GM18909 (cell line): ENCODE results near the gene SH3GL2.
"Not testable (repeated sequence)": the region's sequence is repeated elsewhere in the genome, so short reads cannot be mapped to it uniquely, and the experiment has no call there.

Experiments used
- ATAC-seq: cut with Tn5 transposase; IDR thresholded peaks from one replicate; pipeline ENCODE4 v1.9.1; 2021; ENCODE audit warnings: mild to moderate bottlenecking; ENCODE audit not compliant: unreplicated experiment, poor library complexity

Gene SH3GL2

DNA sequence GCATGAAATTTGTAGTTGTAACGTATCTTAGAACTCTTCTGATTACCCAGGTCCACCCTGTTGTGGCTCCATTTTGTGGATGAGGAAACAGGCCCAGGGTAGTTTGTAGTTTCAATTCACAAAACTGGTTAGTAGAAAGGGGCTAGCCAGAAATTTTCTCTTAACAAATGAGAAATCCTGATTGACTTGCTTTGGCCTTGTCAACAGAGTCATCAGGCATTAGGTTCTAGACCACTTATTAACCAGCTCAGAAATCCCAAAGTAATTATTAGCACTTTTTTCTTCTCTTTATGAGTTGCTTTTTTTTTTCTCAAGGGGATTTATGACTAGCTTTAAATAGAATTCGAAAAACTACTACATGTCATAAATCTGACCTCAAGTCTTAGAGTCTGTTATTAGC is 160.2 kb downstream of the SH3GL2 start:
- ATAC-seq: no peak

DNA sequence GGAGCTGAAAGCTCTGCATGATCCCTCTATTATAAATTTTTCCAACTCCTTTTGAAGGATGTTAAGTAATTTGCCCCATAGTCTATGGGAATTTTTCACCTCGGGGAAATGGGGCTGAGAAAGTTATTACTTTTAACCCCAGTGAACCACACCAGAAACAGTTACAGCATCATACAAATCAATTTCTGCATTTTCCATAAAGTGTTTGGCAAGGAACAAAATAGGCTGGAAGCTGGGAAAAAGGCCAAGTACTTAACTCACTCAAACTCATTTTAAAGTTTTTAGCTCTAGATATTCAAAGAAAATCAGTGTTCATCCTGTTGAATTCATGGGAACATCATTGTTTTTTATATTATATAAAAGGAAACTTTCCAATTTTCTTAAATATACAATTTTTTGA is 160.9 kb downstream of the SH3GL2 start:
- no peak for ATAC-seq

DNA sequence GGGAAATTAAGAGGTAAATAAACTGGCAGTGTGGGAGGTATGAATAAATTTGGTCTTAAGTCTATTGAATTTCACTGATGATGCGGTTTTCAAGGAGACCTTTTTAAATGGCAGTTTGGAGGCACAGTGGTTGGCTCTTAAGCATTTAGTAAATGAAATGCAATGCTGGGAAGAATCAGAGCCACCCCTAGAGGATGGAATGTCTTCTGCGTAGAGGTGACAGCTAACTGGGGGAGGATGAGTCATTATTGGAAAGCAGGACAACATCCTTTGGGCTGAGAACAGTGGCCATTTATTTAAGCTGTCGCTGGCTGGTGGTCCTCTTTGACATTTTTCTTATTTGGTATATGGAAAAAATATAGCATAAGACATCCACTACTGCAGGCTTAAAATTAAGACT is 163.2 kb downstream of the SH3GL2 start:
- ATAC-seq: no peak

DNA sequence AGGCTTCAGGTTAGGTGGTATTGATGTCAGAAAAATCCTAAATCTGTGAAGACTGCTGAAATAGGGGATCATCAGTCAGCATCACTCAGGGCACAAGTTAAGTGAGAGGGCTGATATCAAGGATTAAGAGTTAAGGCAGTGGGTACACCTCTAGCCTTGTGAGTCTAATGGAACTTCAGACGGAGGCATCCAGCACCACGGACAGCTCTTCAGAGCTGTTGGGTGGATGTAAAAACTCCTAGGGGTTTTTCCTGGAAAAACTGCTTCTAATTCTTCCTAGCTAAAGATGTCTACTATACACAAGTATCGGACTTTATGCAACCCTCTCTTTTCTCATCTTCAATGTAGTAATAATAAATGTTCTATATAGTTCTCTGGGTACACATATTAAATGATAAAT is 165.9 kb downstream of the SH3GL2 start:
- ATAC-seq: no peak

DNA sequence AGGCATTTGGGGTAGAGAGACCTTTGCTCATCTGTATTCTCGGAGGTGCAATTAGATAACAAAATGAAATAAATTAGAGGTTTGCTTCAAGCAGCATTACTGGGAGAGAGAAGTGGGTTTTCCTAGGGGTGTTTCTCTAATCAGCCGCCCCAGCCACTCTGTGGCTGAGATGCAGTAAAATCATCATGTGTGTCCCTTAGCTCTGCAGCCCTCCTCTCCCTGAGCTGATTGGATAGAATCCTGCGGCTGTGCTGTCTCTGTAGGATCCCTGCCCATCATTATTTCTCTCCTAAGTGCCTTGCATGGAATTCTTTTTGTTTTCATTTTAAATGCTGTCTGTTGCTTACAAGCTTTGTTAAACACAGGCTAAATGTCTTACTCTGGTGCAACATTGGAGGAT is 171.4 kb downstream of the SH3GL2 start:
- ATAC-seq: no peak

DNA sequence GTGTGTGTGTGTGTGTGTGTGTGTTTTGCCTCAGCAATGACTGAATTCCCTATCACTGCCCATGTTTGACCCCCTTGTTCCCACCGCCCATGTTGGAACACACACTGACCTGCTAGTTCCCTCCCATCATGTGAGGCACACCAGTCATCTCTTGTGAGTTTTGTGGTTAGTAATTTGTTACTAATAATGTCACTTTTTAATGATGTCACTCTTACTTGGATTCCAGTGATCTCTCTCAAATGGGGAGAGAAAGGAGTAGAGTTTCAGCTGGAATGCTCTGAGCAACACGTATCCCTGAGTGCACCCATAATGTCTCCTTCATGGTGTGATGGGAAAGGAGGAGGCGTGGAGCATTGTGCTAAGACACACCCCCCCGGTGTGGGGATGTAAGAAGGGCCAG is 172.6 kb downstream of the SH3GL2 start:
- ATAC-seq: no peak

DNA sequence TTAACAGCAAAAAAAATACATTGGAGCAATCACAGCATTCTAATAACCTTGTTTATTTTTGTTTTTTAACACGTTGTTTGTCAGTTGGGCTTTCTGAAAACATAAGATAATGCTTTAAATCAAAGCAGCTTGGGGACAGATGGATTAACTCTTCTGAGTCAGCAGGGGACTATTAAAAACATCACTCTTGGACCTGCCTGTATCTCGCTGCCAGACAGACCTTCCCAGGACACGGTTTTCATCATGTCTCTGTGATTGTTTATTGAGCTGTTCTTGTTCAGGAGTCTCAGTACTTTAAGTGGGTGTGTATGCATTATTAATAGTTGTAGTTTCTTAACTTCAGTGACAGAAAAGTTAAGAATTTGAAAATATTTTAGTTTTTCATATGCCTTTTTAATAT is 173.2 kb downstream of the SH3GL2 start:
- no peak for ATAC-seq

DNA sequence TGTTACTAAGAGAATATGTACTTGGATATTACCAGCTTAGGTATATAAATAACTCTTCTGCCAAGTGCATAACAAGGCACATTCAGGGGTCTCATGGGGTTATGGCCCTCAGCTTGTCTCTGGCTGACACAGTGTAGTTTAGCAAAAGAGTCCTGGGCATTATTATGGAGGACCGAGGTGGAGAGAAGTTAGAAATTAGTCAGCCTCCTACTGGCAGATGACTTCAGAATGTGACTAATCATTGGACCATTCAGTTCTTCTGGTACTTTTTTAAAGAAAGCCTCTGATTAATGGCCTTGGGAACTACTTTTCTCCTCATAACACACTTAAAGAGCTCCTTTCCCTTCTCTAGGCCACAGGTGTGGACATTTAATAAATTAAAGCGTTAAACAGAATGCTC is 178.9 kb downstream of the SH3GL2 start:
- no peak for ATAC-seq

DNA sequence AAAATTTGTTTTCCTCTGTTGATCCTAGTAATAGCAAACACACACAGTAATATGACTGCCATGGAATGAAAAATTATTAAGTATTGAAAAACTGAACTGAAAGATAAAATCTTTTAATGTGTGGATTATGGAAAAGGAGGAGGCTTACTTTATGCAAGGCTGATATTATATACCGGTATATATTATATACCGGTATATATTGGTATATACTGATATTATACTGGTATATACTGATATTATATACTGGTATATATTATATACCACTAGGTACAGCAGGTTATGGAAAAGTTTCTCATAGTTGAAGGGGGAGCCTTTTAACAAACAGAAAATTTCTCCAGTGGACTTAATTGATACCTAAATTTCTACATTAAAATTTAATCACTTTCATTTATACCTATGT is 181.4 kb downstream of the SH3GL2 start:
- ATAC-seq: no peak

DNA sequence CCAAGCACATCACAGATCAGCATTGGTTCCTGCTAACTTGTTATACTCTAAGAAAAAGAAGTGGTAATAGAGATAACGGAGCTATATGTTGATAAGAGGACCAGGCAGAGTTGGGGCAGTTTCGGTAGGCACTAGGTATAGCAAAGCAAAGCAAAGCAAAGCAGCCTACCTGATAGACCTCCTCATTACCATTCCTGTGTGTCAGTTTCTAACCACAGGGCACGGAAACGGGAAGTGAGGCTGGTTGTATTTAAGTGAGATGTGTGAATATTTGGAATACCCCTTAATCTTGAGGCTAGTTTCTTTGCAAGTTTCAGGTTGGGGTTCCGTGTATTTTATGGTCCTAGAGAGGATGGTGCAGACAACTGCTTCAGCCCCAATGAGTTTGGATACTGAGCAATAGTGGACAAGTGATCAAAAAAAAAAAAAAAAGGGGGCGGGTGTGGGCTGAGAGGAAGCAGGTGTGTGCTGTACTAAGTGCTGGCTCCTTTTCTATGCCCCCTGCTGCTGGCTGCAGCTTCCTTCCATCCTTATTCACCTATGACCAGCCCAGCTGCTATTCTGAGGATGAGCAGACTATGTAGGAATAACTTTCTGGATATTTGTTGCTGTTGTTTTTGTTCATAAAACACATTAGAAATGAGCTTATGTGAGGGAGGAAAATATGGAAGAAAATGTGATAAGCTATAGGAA is 183.3 kb downstream of the SH3GL2 start:
- ATAC-seq: peak; percentile 56

DNA sequence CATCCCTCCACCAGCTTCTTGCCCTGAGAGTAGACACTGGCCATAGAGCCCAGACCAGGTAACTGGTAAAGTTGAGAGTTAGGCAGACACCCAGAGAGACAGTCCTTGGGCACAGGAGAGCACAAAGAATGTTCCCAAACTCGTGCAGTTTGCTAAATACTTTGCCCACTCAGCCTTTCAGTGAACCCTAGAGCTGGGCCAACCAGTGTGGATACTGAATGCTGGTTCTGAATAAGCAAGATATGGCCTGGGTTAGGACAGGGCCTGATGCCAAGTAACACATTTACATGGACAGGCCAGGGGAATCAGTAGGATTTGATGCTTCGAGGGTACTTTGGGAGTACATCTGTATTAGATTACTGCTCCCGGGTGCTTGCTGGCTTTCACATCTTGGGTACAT is 185.4 kb downstream of the SH3GL2 start:
- no peak for ATAC-seq

DNA sequence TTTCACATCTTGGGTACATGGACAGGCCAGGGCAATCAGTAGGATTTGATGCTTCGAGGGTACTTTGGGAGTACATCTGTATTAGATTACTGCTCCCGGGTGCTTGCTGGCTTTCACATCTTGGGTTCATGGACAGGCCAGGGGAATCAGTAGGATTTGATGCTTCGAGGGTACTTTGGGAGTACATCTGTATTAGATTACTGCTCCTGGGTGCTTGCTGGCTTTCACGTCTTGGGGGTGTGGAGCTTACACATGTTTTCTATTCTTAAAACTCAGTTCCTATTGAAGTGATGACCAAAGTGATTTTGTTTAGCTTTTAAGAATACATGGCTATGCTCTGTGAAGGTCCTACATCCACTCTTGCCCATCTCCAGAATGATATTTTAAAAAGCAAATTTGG is 186.3 kb downstream of the SH3GL2 start:
- not testable (repeated sequence) for ATAC-seq

DNA sequence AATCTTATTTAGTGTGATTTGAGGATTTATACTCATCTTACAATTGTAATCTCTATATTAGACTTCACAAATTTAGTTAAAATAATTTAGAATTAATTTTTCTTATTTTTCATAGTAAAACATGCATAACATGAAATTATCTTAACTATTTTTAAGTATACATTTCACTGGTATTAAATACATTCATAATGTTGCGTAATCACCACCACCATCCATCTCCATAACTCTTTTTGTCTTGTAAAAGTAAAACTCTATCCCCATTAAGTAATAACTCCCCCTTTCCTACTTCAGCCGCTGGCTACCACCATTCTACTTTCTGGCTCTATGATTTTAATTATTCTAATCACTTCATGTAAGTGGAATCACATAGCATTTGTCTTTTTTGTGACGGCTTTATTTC is 193.4 kb downstream of the SH3GL2 start:
- no peak for ATAC-seq

DNA sequence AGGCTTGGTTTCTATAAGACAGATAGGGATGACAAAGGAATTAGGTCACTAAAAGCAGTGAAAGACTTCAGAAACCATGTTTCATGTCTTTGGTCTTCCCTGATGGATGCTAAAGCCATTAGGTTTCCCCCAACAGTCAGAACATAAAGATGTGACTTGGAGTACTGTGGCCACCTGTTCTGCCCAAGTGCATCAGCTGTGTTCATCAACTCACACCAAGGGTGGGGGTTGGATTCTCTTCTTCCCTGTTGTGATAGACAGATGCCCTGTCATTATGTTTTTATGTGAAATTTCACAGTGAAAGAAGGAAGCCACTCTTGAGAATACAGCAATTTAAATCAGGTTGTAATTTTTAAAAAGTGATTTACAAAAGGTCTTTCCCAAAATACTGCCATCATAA is 196.8 kb downstream of the SH3GL2 start:
- no peak for ATAC-seq

DNA sequence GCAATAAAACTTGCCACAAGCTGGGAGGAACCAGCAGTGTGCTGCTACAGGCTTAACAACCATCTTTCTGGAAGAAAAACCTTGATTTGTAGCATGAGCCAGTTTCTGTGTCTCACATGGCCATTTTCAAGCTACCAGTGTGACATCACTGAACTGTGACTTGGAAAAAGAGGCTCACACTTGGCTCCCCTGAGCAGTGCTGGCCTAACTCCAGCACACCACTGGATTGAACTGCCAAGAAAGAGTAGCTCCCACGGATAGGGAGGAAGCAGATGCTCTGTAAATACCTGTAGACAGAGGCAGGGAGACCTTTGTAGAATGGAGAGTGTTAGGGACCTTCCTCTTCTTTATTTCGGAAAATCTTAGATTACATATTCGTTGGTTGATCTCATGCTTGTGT is 197.9 kb downstream of the SH3GL2 start:
- no peak for ATAC-seq

DNA sequence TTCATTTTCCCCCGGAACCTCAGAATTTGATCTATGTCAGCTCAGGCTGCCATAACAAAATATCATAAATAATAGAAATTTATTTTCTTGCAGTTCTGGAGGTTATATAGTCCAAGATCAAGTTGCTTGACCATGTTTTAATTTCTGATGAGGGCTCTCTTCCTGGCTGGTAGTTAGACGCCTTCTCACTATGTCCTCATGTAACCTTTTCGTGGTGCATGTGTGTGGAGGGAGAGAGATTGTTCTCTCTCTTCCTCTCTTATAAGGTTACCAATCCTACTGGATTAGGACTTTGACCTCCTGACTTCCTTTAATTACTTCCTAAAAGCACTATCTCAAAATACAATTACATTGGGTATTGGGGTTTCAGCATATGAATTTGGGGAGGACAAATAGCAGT is 198.6 kb downstream of the SH3GL2 start:
- ATAC-seq: no peak

DNA sequence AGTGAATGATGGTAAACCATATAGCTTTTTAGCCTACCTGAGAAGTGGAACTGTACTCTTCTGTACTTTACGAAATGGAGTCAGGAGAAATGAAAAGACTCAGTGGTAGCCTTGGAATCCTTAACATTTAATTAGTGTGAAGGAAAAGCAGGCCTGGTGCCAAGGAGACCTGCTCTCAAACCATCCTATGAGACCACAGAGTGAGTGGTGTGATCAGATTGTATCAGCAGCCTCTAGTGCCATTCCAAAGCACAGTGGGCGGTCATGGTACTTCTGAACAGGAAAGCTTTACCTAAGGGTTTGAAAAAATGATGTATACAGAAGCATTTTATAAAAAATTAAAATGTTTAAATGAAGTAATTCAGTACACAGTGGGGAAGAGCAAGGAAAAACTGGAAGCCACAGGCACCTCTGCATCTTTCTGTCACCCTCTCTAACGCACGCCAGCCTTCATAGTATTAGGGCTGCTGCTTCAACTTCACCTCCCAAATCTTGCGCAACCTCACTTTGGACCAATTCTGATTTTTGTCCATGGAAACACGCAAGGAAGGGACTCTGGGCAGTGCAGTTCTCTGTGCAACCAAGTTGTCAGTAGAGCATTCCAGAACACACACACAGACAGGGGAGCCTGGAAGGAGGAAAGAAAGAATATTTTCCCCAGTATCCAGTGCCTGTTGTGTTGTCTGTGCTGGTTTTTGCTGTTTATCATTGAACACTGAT is 203.7 kb downstream of the SH3GL2 start:
- no peak for ATAC-seq

DNA sequence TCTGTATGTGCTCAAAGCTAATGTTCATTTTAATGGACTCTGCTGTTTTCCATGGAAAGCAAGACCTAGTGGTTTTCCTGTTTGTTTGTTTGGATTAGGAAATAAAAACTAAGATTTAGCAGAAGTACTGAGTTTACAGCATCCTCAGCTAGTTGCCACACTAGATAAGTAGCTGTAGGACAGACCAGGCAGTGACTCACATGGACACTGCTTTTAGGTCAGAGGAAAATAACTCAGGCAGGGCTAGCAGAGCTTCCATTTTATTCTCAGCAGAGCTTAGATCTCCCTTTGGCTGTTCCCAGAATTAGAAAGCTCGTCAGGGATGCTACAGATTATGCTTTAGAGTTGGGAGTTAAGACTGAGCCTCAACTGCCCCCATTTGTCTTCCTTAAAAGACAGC is 204.4 kb downstream of the SH3GL2 start:
- no peak for ATAC-seq

DNA sequence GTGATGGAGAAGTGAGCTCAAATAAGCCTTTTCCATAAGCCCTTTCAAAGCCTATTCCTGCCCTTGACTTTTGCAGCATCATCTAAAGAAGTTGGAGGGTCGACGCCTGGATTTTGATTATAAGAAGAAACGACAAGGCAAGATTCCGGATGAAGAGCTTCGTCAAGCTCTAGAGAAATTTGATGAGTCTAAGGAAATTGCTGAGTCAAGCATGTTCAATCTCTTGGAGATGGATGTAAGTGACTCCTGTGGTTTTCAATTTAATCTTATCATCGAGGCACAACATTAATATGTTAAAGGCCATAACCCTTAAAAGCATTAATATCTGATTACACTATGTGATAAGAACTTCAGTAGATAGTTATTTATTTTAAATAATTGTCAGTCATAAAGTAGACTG is 210.4 kb downstream of the SH3GL2 start:
- no peak for ATAC-seq

DNA sequence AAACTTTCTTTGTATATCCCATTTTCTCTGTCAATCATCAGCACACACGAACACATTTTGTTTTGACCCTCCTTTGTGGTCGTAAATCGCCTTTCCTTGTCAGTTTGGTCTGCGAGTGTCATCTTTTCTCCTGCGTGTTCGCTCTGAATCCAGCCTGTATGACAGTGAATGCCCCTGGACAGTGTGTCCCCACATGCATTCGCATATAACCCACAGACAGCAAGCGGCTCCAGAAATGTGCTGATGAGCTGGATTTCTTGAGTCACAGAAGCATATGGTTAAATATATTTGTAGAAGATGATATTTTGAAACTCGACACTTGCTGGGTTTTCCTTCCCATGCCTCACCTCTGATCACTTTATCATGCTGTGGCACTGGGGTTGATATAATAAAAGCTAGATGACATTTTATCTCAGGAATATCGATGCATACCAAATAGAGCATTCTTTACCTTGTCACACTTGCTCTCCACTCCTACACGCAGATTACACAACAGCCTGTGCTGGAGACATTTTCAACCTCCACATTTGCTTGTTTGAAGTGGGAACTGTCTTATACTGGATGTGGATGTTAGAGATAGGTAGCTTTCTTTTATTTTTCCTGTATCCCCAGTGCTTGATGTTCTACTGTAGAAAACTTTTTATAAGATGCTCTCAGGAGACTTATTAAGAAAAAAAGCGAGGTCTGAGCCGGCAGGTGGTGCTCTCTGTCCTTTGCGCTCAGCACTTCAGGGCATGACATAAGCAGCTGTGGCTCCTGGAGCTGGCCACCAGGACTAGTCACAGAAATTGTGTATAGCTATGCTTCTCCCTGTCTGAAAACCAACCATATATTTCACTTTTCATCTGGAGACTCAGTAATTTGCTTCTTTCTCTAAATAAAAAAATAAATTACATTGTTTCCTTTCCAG is 215.1 kb downstream of the SH3GL2 start:
- no peak for ATAC-seq

DNA sequence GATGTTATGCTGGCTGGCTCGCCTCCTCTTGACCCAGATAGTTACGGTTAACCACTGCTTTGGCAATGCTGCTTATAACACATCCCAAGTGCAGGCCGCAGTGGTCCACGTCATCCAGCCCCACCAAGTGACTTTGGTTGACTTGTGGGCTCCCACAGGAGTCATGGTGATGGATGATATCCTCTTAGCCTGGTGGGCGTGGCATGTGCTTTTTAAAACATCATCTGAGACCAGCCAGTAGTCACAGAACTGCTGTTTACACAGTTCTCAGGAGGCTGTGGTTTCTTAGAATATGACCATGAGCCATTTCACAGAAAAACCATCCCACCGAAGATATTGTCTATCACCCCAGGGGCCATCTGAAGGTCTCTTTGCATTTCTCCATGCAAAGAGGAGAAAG is 216.9 kb downstream of the SH3GL2 start:
- ATAC-seq: no peak
